BLaER1 treated with 17β-estradiol and CSF1 and Interleukin-3, amounts not matched to agents 10 nM and 100 nM (cell line): ENCODE results near the gene PIK3C2B.
"Not testable (repeated sequence)": the region's sequence is repeated elsewhere in the genome, so short reads cannot be mapped to it uniquely, and the experiment has no call there.

Experiments
- H3K27ac ChIP-seq, 11 experiments: shearing (Covaris generic); formaldehyde crosslinking; 2 replicates each; pipeline ENCODE4 v1.8.1; 2022
- H3K27me3 ChIP-seq, 11 experiments: shearing (Covaris generic); formaldehyde crosslinking; 2 replicates each; pipeline ENCODE4 v1.8.1; 2022
- H3K36me3 ChIP-seq, 11 experiments: shearing (Covaris generic); formaldehyde crosslinking; 2 replicates each; pipeline ENCODE4 v1.8.1; 2022
- H3K4me1 ChIP-seq, 10 experiments: shearing (Covaris generic); formaldehyde crosslinking; 2 replicates each; pipeline ENCODE4 v1.8.1; 2022
- H3K4me2 ChIP-seq, 11 experiments: shearing (Covaris generic); formaldehyde crosslinking; 2 replicates each; pipeline ENCODE4 v1.8.1; 2022
- H3K4me3 ChIP-seq, 10 experiments: shearing (Covaris generic); formaldehyde crosslinking; 2 replicates each; pipeline ENCODE4 v1.8.1; 2022
- H3K9ac ChIP-seq, 11 experiments: shearing (Covaris generic); formaldehyde crosslinking; 2 replicates each; pipeline ENCODE4 v1.8.1; 2022
- H3K9me3 ChIP-seq, 11 experiments: shearing (Covaris generic); formaldehyde crosslinking; replicated peaks in 1 of 11; 2 replicates each; pipeline ENCODE4 v1.8.1; 2022
- H4K20me1 ChIP-seq, 11 experiments: shearing (Covaris generic); formaldehyde crosslinking; 2 replicates each; pipeline ENCODE4 v1.8.1; 2022
- Cebpa-rat ChIP-seq, 11 experiments: shearing (Covaris generic); IDR thresholded peaks; 2 replicates each; pipeline ENCODE4 v1.8.1; 2022

PIK3C2B gene

DNA sequence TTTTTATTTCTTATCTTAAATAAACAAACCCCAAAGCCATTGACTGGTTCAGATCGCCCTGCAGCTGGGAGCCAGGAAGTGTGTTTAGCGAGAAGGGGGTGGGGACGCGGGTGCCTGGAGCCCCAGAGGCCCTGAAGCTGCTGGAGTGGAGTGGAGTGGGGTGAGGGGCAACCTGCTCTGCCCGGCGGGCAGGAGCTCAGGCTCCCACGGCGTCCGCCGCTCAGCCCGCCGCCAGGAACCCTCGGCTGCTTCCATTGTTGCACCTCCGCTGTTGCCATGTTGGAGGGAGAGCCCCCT lies 673 bp downstream of the PIK3C2B start:
- Histone ChIP-seq H3K27ac (peak overlapping the region; percentile 41 to 98 (median 92); a peak in 21 of 22 replicates), H3K4me1 (peaks cover 58 to 86% (median 79%) of the 10 kb centered on the region in 10 experiments), H3K4me2 (peak overlapping the region; percentile 91 to 99 (median 97)), H3K4me3 (peak overlapping the region; percentile 69 to 97 (median 92)), H3K9ac (peak overlapping the region; percentile 78 to 96 (median 93)), H4K20me1 (peaks cover 0 to 44% (median 15%) of the 10 kb centered on the region in 11 experiments; a peak in 14 of 22 replicates), H3K27me3 (no peaks in the 10 kb centered on the region), H3K9me3 (no peaks in the 10 kb centered on the region), H3K36me3 (peaks cover 0 to 20% (median 15%) of the 10 kb centered on the region in 11 experiments; a peak in 15 of 22 replicates)
- no peak for TF ChIP-seq Cebpa-rat (IDR thresholded peaks at IDR 0.05)

DNA sequence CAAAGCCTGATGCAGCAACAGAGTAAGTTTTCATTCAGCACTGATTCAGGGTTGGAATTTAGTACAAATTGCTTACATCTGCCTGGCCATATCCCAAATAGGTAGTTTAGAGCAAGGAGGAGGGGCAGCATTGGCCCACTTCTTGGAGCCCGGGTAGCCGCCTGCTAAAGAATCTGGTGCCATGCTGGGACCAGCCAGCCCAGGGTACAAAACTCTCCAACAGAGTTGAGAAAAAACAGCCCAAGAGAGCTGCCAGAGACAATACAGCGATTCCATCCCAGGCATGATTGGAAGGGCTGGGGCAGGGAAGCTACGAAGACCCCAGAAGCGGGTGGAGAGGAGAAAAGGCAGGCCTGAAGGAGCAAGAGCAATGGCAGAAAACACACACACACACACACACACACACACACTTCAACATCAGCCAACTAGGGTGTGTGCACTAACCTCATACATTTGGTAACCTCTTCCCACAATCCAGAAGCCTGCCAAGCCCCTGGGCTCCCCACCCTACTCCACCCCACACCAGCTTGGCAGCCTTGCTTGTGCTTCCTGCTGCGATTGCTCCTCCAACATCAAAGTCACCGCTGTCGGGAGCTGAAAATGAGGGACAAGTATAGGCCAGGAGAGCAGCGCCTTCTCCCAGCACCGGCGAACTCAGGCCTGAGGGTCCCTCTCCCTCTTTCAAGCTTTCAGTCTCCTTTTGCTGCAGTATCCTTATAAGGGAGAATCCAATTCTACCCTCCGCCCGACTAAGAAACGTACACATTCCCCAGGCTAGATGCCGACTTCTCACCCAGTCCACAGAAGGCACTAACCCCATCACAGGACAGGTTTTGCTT lies 1.2 kb downstream of the PIK3C2B start:
- Histone ChIP-seq H3K9ac (peak overlapping the region; percentile 78 to 96 (median 93)), H3K27ac (peak overlapping the region; percentile 41 to 98 (median 92); a peak in 21 of 22 replicates), H3K9me3 (no peaks in the 10 kb centered on the region), H3K27me3 (no peaks in the 10 kb centered on the region), H3K4me1 (peaks cover 53 to 83% (median 75%) of the 10 kb centered on the region in 10 experiments), H3K36me3 (peaks cover 0 to 25% (median 21%) of the 10 kb centered on the region in 11 experiments; a peak in 17 of 22 replicates), H3K4me2 (peak overlapping the region; percentile 91 to 99 (median 97)), H4K20me1 (peaks cover 0 to 50% (median 16%) of the 10 kb centered on the region in 11 experiments; a peak in 15 of 22 replicates), H3K4me3 (peak overlapping the region; percentile 69 to 97 (median 92))
- no peak for TF ChIP-seq Cebpa-rat (IDR thresholded peaks at IDR 0.05)

DNA sequence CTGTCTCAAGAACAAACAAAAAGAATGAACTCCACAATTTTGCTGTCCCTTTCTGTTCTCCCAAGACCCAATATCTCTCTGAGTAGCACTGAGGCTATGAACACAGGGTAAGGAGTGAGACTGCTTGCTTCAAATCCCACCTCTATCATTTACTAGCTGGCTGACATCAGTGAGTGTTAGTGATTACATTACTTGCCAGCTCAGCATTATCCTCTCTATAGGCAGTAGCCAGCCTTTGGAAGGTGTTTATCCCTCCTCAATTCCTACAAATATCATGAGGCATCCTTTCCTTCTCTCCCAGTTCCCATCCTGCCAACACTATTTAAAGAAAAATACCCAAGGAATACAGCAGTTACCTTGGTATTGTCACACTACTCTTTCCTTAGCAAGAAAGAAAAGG lies 3.0 kb downstream of the PIK3C2B start:
- Histone ChIP-seq H3K36me3 (peaks cover 0 to 41% (median 33%) of the 10 kb centered on the region in 11 experiments; a peak in 18 of 22 replicates), H3K4me1 (peaks cover 50 to 74% (median 70%) of the 10 kb centered on the region in 10 experiments), H3K27me3 (no peaks in the 10 kb centered on the region), H3K4me3 (peak overlapping the region in 9 of 10 experiments; percentile 78 to 97 (median 93); a peak in 14 of 20 replicates), H4K20me1 (peaks cover 0 to 67% (median 16%) of the 10 kb centered on the region in 11 experiments; a peak in 15 of 22 replicates), H3K9ac (peak overlapping the region in 10 of 11 experiments; percentile 78 to 96 (median 93); a peak in 15 of 22 replicates), H3K4me2 (peak overlapping the region; percentile 91 to 99 (median 97)), H3K9me3 (no peaks in the 10 kb centered on the region), H3K27ac (peak overlapping the region in 6 of 11 experiments; percentile 2 to 98 (median 92); a peak in 6 of 22 replicates)
- TF ChIP-seq Cebpa-rat (IDR thresholded peaks at IDR 0.05) = no peak

DNA sequence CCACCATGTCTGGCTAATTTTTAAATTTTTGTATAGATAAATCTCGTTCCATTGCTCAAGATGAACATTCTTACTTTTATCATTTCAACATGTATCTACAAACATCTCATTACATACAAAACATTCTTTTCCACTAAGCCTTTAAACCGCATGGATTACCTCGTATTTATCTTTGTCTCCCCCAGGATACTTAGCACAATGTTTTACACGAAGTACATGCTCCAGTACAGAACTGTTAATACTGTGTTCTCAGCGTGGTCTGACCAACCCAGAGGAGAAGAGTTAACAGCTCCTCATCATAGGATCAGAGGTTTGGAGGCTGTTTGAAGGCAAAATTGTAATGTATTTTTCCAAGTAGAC lies 7.4 kb downstream of the PIK3C2B start:
- H3K9ac ChIP-seq = no peak overlapping the region
- H3K4me3 ChIP-seq = no peak overlapping the region
- peaks cover 61 to 90% (median 84%) of the 10 kb centered on the region in 10 experiments for H3K4me1 ChIP-seq
- H3K27ac ChIP-seq = 0 out of 22 replicates have a peak overlapping the region, but pooled peaks of 1 of the 11 experiments have one; percentile 97
- no peak for TF ChIP-seq Cebpa-rat (IDR thresholded peaks at IDR 0.05)
- H3K9me3 ChIP-seq = no peaks in the 10 kb centered on the region
- peaks cover 0 to 56% (median 13%) of the 10 kb centered on the region in 11 experiments; a peak in 14 of 22 replicates for H4K20me1 ChIP-seq
- H3K27me3 ChIP-seq = no peaks in the 10 kb centered on the region
- H3K4me2 ChIP-seq = peak overlapping the region in 7 of 11 experiments; percentile 10 to 99 (median 96); a peak in 8 of 22 replicates
- H3K36me3 ChIP-seq = peaks cover 0 to 48% (median 33%) of the 10 kb centered on the region in 11 experiments; a peak in 18 of 22 replicates

DNA sequence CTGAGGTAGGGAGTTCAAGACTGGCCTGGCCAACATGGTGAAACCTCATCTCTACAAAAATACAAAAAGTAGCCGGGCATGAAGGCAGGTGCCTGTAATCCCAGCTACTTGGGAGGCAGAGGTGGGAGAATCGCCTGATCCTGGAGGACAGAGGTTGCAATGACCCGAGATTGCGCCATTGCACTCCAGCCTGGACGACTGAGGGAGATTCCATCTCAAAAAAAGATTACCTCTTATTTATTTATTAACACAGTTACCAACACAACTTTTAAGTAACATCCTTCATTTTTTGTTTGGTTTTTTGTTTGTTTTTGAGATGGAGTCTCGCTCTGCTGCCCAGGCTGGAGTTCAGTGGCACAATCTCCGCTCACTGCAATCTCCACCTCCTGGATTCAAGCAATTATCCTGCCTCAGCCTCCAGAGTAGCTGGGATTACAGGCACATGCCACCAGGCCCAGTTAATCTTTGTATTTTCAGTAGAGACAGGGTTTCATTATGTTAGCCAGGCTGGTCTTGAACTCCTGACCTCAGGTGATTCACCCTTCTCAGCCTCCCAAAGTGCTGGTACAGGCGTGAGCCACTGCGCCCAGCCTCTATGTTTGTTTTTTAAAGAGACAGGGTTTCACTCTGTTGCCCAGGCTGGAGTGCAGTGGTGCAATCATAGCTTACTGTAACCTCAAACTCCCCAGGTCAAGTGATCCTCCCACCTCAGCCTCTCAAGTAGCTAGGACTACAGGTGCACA lies 7.9 kb downstream of the PIK3C2B start:
- H3K27ac ChIP-seq = peak overlapping the region in 2 of 11 experiments; percentile 9 to 97; a peak in 2 of 22 replicates
- H3K9ac ChIP-seq, H3K4me3 ChIP-seq, H3K9me3 ChIP-seq, H3K27me3 ChIP-seq: not testable (repeated sequence)
- H3K4me1 ChIP-seq = peaks cover 61 to 90% (median 84%) of the 10 kb centered on the region in 10 experiments
- peaks cover 0 to 48% (median 33%) of the 10 kb centered on the region in 11 experiments; a peak in 18 of 22 replicates for H3K36me3 ChIP-seq
- peak overlapping the region in 8 of 11 experiments; percentile 10 to 99 (median 94); a peak in 11 of 22 replicates for H3K4me2 ChIP-seq
- H4K20me1 ChIP-seq = peaks cover 0 to 51% (median 8%) of the 10 kb centered on the region in 11 experiments; a peak in 12 of 22 replicates

DNA sequence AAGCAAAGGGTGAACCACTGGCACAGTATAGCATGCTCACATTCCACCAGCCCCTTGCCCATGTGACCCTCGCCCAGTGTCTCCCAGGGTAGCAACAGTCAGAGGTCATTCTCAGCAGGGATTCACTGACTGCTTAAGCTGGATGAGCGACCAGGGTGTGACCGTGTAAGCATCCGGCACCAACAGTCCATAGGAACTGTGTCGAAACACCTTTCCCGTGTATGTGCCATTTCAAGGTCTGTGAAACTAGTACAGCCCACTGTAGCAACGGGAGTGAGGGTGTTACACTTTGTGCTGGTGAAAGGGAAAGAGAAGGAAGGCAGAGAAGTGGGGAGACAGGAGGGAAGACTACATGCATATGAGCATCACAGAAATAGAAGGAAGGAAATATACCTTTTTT lies 10.8 kb downstream of the PIK3C2B start:
- peaks cover 0 to 22% (median 0%) of the 10 kb centered on the region in 11 experiments; a peak in 3 of 22 replicates for H4K20me1 ChIP-seq
- H3K4me3 ChIP-seq = peak overlapping the region in 3 of 10 experiments; percentile 7 to 20 (median 9); a peak in 2 of 20 replicates
- no peaks in the 10 kb centered on the region for H3K9me3 ChIP-seq
- H3K9ac ChIP-seq = peak overlapping the region in 8 of 11 experiments; percentile 17 to 87 (median 58); a peak in 11 of 22 replicates
- peak overlapping the region; percentile 70 to 99 (median 93) for H3K4me2 ChIP-seq
- H3K27me3 ChIP-seq = no peaks in the 10 kb centered on the region
- peak in 4 of 11 experiments; percentile 24 to 52 (median 46); a peak in 2 of 22 replicates for TF ChIP-seq Cebpa-rat (IDR thresholded peaks at IDR 0.05)
- peaks cover 0 to 30% (median 16%) of the 10 kb centered on the region in 11 experiments; a peak in 17 of 22 replicates for H3K36me3 ChIP-seq
- H3K27ac ChIP-seq = peak overlapping the region in 9 of 11 experiments; percentile 37 to 98 (median 94); a peak in 18 of 22 replicates
- H3K4me1 ChIP-seq = peaks cover 72 to 94% (median 86%) of the 10 kb centered on the region in 10 experiments

DNA sequence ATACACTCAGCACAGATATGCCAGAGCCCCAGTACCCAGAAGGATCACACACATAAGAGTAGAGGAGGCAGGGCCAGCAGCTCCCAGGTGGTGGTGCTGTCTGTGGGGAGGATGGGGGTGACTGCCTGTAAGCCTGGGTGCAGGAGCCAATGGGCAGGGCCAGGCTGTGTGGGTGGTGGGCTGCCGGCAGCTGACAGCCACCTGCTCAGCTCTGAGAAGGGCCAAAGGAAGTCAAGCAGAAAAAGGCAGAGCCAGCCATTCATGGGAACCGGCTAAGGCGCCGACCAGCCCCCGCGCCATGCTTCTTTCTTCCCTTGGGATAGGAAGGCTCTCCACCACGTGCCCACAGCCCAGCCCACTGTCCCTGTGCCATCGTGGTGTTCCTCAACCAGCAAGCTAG lies 14.1 kb downstream of the PIK3C2B start:
- no peak for TF ChIP-seq Cebpa-rat (IDR thresholded peaks at IDR 0.05)
- Histone ChIP-seq H3K9ac (peak overlapping the region in 9 of 11 experiments; percentile 68 to 88 (median 83); a peak in 17 of 22 replicates), H3K27ac (peak overlapping the region in 10 of 11 experiments; percentile 73 to 98 (median 93); a peak in 19 of 22 replicates), H3K4me3 (peak overlapping the region in 6 of 10 experiments; percentile 2 to 49 (median 30); a peak in 10 of 20 replicates), H3K27me3 (no peaks in the 10 kb centered on the region), H3K9me3 (no peaks in the 10 kb centered on the region), H3K36me3 (peaks cover 0 to 16% (median 0%) of the 10 kb centered on the region in 11 experiments; a peak in 6 of 22 replicates), H3K4me1 (peaks cover 98 to 100% (median 100%) of the 10 kb centered on the region in 10 experiments), H4K20me1 (peaks cover 0 to 12% (median 0%) of the 10 kb centered on the region in 11 experiments; a peak in 3 of 22 replicates), H3K4me2 (peak overlapping the region; percentile 85 to 99 (median 93))
